LNCaP clone FGC (cell line): ENCODE data around the gene SLC30A2.
A peak's percentile ranks its signal among the peaks of the same experiment; 100 is the strongest.

ENCODE experiments used
- DNase-seq: peaks from one replicate; pipeline ENCODE4 v3.0.0-alpha.2; 2011; ENCODE audit warnings: low read depth
- H3K4me3 ChIP-seq: 2 replicates; pipeline ENCODE4 v1.5.1; 2011; ENCODE audit warnings: mild to moderate bottlenecking, low read depth, low read length, control low read depth
- TF ChIP-seq, protein P1 (sequence below): IDR thresholded peaks from 2 replicates; pipeline ENCODE4 v1.5.1; 2012; ENCODE audit warnings: mild to moderate bottlenecking; ENCODE audit not compliant: control insufficient read depth, insufficient read depth; ENCODE audit errors: extremely low read depth

Gene SLC30A2

GRCh38 chr1:26003262-26003661, 42.7 kb downstream of the SLC30A2 start:
- TF ChIP-seq, protein P1, sequence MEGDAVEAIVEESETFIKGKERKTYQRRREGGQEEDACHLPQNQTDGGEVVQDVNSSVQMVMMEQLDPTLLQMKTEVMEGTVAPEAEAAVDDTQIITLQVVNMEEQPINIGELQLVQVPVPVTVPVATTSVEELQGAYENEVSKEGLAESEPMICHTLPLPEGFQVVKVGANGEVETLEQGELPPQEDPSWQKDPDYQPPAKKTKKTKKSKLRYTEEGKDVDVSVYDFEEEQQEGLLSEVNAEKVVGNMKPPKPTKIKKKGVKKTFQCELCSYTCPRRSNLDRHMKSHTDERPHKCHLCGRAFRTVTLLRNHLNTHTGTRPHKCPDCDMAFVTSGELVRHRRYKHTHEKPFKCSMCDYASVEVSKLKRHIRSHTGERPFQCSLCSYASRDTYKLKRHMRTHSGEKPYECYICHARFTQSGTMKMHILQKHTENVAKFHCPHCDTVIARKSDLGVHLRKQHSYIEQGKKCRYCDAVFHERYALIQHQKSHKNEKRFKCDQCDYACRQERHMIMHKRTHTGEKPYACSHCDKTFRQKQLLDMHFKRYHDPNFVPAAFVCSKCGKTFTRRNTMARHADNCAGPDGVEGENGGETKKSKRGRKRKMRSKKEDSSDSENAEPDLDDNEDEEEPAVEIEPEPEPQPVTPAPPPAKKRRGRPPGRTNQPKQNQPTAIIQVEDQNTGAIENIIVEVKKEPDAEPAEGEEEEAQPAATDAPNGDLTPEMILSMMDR: no peak
- DNase-seq: no peak
- H3K4me3 ChIP-seq: no peak overlapping the region

- no peak overlapping the region for H3K4me3 ChIP-seq
- TF ChIP-seq, protein P1: no peak
- no peak for DNase-seq
Observed at GRCh38 chr1:25999041-25999800, 46.7 kb downstream of the SLC30A2 start.

DNA sequence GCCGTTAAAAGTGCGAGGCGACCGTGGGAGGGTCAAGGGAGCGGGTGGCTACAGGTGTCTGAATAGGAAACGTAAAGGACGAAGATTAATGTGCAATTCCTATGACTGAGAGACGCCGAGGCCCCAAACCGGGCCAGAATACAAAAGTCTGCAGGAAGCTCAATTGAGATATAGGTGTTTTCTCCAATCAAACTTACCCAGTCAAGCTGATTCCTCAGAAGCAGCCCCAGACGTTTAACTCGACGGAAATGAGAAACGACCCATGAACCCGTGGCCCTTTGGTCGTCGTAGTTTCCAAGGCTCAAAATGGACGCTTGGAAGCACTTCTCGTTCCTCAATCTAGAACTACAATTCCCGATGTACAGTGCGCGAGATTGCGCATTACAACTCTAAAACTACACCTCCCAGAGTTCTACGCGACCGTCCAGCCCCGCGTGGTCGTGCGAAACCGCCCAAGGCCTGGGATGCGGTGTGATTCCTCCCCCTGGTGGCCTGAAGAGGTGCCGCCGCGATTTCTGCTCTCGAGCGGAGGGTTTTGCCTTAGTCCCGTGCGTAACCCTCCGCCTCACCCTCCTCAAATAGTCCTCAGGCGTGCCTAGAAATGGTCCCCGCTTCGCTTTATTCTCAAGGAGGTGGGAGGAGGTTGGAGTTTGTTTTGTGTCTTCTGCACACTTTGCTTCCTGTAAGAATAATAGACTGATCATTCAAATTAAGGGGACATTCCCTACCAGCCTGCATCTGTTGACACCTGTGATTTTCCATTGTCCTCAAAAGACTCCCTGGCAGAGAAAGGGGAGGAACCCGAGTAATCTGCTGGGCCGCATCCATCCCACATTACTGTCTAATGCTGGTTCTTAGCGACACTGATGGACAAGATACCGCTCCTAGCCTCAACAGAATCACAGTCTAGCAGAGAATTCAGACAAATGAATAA, 47.8 kb downstream of the SLC30A2 start, which contains the start of gene PAFAH2:
TSS of gene PAFAH2 (minus strand) at position 236 of the 934 bp plus-strand sequence. CDS start 7,247 bp downstream, outside the sequence.
- peak; percentile 95 for DNase-seq
- TF ChIP-seq, protein P1: peak; percentile 82

GRCh38 chr1:25996966-25997827, 48.7 kb downstream of the SLC30A2 start:
- no peak for DNase-seq
- TF ChIP-seq, protein P1: no peak
- peak overlapping the region; percentile 69 for H3K4me3 ChIP-seq

More for the DNA sequence above, 47.8 kb downstream of the SLC30A2 start, which contains the start of gene PAFAH2:
- peak within 1 kb of the TSS; percentile 69 for H3K4me3 ChIP-seq

DNA sequence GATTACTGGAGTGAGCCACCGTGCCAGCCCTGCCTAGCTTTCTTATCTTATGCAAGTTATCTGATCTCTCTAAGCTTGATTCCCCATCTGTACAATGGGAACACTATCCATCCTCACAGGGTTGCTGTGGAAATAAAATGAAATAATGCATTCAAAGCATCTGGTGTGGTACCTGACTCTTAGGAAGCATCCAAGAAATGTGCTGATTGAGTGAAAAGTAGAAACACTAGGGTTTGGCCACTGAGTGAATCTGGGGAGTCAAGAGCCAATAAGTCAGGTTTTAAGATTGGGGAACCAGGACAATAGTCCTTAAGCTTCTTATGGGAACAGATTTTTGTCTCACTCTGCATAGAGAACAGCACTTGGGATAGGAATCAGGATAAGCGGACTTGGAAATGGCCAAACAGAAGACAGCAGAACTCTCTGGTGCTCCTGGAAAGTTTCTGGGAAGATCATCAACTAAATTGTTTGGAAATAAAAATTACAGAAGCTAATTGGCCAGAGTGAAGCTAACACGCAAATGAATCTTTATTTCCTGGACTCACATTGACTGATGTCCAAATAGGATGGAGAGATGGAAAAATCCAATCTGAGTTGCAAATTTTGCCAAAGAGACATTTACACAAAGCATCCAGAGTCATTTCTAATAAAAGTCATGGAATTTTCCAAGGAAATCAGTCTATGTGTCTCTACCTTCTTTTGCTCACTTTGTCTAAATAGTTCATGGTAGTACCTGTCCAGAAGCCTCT, 51.3 kb downstream of the SLC30A2 start:
- no peak for DNase-seq
- TF ChIP-seq, protein P1: no peak
- H3K4me3 ChIP-seq: no peak overlapping the region
